ENCODE results near the gene FBXO31. TPM values are rescaled to one million over a fixed set of nuclear protein-coding genes. Genes with fewer than 3 reads are reported as not detected.

FBXO31 gene
- total and polyA plus RNA-seq, 2 of the 13 experiments (the other 11 are each of a cell fraction or from before 2014, with no cell fraction given): 92.4 to 101 TPM

GRCh38 chr16:87387942-87388817 lies 4.6 kb upstream of the FBXO31 start (continued):
- TF ChIP-seq NR2C2 (CRISPR knock-in tag; IDR thresholded peaks at IDR 0.05; ENCODE audit: borderline replicate concordance): peak; percentile 88
- peak; percentile 89 for TF ChIP-seq GATAD2A (CRISPR knock-in tag; IDR thresholded peaks at IDR 0.05)
- peak; percentile 90; the same call in 1 of the 2 replicates for TF ChIP-seq SIN3A (IDR thresholded peaks at IDR 0.05; ENCODE audit: borderline replicate concordance, low read depth, low read length)
- no peak for TF ChIP-seq ZNF407 (CRISPR knock-in tag; IDR thresholded peaks at IDR 0.05; ENCODE audit: not compliant biosample characterization)
- peak; percentile 90; the same call in 1 of the 2 replicates for TF ChIP-seq ZSCAN9 (CRISPR knock-in tag; IDR thresholded peaks at IDR 0.05; ENCODE audit: borderline replicate concordance)
- peak; percentile 98 for TF ChIP-seq SP2 (CRISPR knock-in tag; IDR thresholded peaks at IDR 0.05)
- no peak for TF ChIP-seq ZSCAN22 (CRISPR knock-in tag; IDR thresholded peaks at IDR 0.05)
- peak; percentile 47; the same call in 1 of the 2 replicates for TF ChIP-seq ZNF12 (CRISPR knock-in tag; IDR thresholded peaks at IDR 0.05)
- TF ChIP-seq CEBPZ (IDR thresholded peaks at IDR 0.05; ENCODE audit: low read length): peak; percentile 4; the same call in 1 of the 2 replicates
- TF ChIP-seq YY1 (IDR thresholded peaks at IDR 0.05; ENCODE audit: insufficient read depth, insufficient replicate concordance, low read depth, low read length): peak; percentile 100
- no peak for TF ChIP-seq ZBTB7A (CRISPR knock-in tag; IDR thresholded peaks at IDR 0.05)
- no peak for TF ChIP-seq JDP2 (CRISPR knock-in tag; IDR thresholded peaks at IDR 0.05; ENCODE audit: borderline replicate concordance)
- no peak for TF ChIP-seq ZNF766 (CRISPR knock-in tag; IDR thresholded peaks at IDR 0.05; ENCODE audit: borderline replicate concordance)

Data from HepG2 (cell line).